ENCODE results near the gene CPN2.

GRCh38 chr3:194364652-194365434, 13.7 kb upstream of the CPN2 start:
- TF ChIP-seq CTCF (IDR thresholded peaks at IDR 0.05): no peak
- no peak for TF ChIP-seq POLR2A (IDR thresholded peaks at IDR 0.05)

All from uterus (tissue), 2 donors.